Measurements from ENCODE around the gene ZNF813. TPM values are rescaled to one million over a fixed set of nuclear protein-coding genes. Genes with fewer than 3 reads are reported as not detected.
"Not testable (repeated sequence)": the region's sequence is repeated elsewhere in the genome, so short reads cannot be mapped to it uniquely, and the experiment has no call there.

The ZNF813 gene
- total RNA-seq, 1 donor from 2014 or later, result 4.3 TPM

- Mint-ChIP-seq H3K36me3 (ENCODE audit: low read depth) (peaks cover 20% of the 10 kb centered on the region), H3K4me1 (no peaks in the 10 kb centered on the region), H3K27ac (no peak overlapping the region), H3K27me3 (peaks cover 2% of the 10 kb centered on the region), H3K9me3 (peaks cover 37% of the 10 kb centered on the region), H3K4me3 (no peak overlapping the region)
- DNase-seq, result no peak
- intact Hi-C loops (cut with micrococcal nuclease), result no loop called here
Observed at GRCh38 chr19:53461866-53462265, 5.7 kb upstream of the ZNF813 start.

DNA sequence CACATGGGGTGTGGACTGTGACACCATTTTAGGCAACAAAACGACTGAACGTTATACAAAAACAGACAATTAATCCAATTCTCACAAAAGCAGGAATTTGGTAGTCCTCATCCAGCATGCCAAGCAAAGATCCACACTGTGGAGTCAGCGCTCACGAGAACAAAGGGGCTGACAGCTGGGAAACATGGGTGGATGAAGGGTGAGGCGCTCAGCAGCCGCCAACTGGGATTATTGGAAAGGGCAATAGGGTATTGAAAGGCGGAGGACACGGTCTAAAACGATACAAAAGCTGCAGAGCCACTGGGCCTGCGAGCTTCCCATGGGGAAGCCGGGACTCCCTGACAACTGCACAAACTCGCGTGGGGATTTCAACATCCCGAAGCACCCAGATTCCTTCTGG is 4.7 kb upstream of the ZNF813 start:
- Mint-ChIP-seq H3K27ac (no peak overlapping the region), H3K36me3 (ENCODE audit: low read depth) (peaks cover 16% of the 10 kb centered on the region), H3K9me3 (peaks cover 30% of the 10 kb centered on the region), H3K4me3 (no peak overlapping the region), H3K27me3 (peaks cover 2% of the 10 kb centered on the region), H3K4me1 (peaks cover under 1% of the 10 kb centered on the region)
- intact Hi-C loops (cut with micrococcal nuclease), result no loop called here
- no peak for DNase-seq

- peaks cover 4% of the 10 kb centered on the region for H3K4me1 Mint-ChIP-seq
- H3K4me3 Mint-ChIP-seq, result no peak overlapping the region
- peaks cover 28% of the 10 kb centered on the region for H3K9me3 Mint-ChIP-seq
- intact Hi-C loops (cut with micrococcal nuclease), result no loop called here
- peaks cover 2% of the 10 kb centered on the region for H3K27me3 Mint-ChIP-seq
- no peak overlapping the region for H3K27ac Mint-ChIP-seq
- no peak for DNase-seq
- H3K36me3 Mint-ChIP-seq (ENCODE audit: low read depth), result peaks cover 16% of the 10 kb centered on the region
Observed at GRCh38 chr19:53463263-53463662, 4.3 kb upstream of the ZNF813 start.

GRCh38 chr19:53466726-53467484 is 628 bp upstream of the ZNF813 start:
- peaks cover 2% of the 10 kb centered on the region for H3K27me3 Mint-ChIP-seq
- peak overlapping the region; percentile 92 for H3K4me3 Mint-ChIP-seq
- intact Hi-C loops (cut with micrococcal nuclease), result loop anchor here (1.0 to 2.0 kb wide), 2 partner anchors 36 to 272 kb away; partner anchors contain the start of gene ZNF761
- H3K36me3 Mint-ChIP-seq (ENCODE audit: low read depth), result peaks cover 27% of the 10 kb centered on the region
- no peak for DNase-seq
- no peak overlapping the region for H3K27ac Mint-ChIP-seq
- H3K9me3 Mint-ChIP-seq, result peaks cover 17% of the 10 kb centered on the region
- H3K4me1 Mint-ChIP-seq, result peaks cover 16% of the 10 kb centered on the region

DNA sequence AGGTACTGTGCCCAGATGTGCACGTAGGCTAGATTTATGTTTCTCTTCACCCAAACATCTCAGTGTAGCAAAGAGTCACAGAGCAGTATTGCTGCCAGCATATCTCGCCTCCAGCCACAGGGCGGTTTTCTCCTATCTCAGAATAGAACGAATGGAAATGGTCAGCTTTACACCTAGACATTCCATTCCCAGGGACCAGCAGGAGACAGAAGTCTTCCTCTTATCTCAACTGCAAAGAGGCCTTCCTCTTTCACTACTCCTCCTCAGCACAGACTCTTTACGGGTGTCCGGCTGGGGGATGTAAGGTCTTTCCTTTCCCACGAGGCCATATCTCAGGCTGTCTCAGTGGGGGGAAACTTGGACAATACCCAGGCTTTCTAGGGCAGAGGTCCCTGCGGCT is 1.1 kb downstream of the ZNF813 start:
- peaks cover 16% of the 10 kb centered on the region for H3K4me1 Mint-ChIP-seq
- DNase-seq; H3K27me3 Mint-ChIP-seq; intact Hi-C loops (cut with micrococcal nuclease): not testable (repeated sequence)
- peaks cover 16% of the 10 kb centered on the region for H3K9me3 Mint-ChIP-seq
- H3K36me3 Mint-ChIP-seq (ENCODE audit: low read depth), result peaks cover 44% of the 10 kb centered on the region
- peak overlapping the region; percentile 92 for H3K4me3 Mint-ChIP-seq
- peak overlapping the region; percentile 35 for H3K27ac Mint-ChIP-seq

GRCh38 chr19:53471916-53472315 is 4.4 kb downstream of the ZNF813 start:
- Mint-ChIP-seq H3K36me3 (ENCODE audit: low read depth) (peaks cover 68% of the 10 kb centered on the region), H3K27ac (no peak overlapping the region), H3K27me3 (no peaks in the 10 kb centered on the region), H3K9me3 (peaks cover 23% of the 10 kb centered on the region), H3K4me3 (no peak overlapping the region), H3K4me1 (peaks cover 16% of the 10 kb centered on the region)
- intact Hi-C loops (cut with micrococcal nuclease), result no loop called here
- no peak for DNase-seq

DNA sequence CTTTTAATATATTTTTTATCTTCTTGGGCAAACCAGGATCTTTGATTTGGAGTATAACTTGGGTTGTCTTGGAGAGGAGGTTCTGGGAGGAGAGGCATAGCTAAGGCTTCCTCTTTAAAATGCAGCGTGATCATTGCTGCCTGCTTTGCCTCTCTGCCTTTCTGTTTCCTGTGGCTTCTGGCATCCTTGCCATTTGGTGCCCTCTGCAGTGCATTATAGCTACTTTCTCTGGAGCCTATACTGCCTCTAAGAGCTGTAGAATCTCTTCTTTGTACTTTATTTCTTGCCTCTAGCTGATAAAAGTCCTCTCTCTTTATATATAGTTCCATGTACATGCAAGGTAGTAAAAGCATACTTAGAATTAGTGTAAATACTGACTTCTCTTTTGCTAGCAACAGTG is 7.3 kb downstream of the ZNF813 start:
- DNase-seq; H3K4me3 Mint-ChIP-seq; H3K4me1 Mint-ChIP-seq; H3K27me3 Mint-ChIP-seq; intact Hi-C loops (cut with micrococcal nuclease); H3K27ac Mint-ChIP-seq: not testable (repeated sequence)
- Mint-ChIP-seq H3K9me3 (peaks cover 22% of the 10 kb centered on the region), H3K36me3 (ENCODE audit: low read depth) (peaks cover 81% of the 10 kb centered on the region)

DNA sequence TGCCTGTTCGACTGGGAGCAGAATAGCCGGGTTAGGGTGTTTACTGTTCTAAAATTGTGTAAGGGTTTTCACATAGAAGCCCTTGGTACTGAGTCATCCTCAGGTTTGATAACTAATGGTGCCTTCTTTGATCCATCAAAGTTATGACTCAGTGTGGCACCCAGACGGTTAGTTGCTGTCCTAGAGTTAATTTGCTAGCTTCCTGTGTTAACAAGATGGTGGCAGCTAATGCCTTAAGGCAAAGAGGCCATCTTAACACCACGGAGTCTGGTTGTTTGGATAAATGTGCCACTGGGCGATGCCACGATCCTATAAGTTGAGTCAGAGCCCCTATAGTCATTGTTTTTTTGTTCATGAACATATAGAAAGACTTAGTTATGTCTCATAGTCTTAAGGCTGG is 7.9 kb downstream of the ZNF813 start:
- H3K27me3 Mint-ChIP-seq; H3K4me1 Mint-ChIP-seq; intact Hi-C loops (cut with micrococcal nuclease); DNase-seq; H3K4me3 Mint-ChIP-seq; H3K27ac Mint-ChIP-seq: not testable (repeated sequence)
- Mint-ChIP-seq H3K36me3 (ENCODE audit: low read depth) (peaks cover 83% of the 10 kb centered on the region), H3K9me3 (peaks cover 25% of the 10 kb centered on the region)

GRCh38 chr19:53483751-53484150 is 16.2 kb downstream of the ZNF813 start:
- H3K4me3 Mint-ChIP-seq; intact Hi-C loops (cut with micrococcal nuclease); H3K4me1 Mint-ChIP-seq; DNase-seq; H3K27ac Mint-ChIP-seq; H3K27me3 Mint-ChIP-seq: not testable (repeated sequence)
- H3K36me3 Mint-ChIP-seq (ENCODE audit: low read depth), result peaks cover 81% of the 10 kb centered on the region
- H3K9me3 Mint-ChIP-seq, result peaks cover 33% of the 10 kb centered on the region

DNA sequence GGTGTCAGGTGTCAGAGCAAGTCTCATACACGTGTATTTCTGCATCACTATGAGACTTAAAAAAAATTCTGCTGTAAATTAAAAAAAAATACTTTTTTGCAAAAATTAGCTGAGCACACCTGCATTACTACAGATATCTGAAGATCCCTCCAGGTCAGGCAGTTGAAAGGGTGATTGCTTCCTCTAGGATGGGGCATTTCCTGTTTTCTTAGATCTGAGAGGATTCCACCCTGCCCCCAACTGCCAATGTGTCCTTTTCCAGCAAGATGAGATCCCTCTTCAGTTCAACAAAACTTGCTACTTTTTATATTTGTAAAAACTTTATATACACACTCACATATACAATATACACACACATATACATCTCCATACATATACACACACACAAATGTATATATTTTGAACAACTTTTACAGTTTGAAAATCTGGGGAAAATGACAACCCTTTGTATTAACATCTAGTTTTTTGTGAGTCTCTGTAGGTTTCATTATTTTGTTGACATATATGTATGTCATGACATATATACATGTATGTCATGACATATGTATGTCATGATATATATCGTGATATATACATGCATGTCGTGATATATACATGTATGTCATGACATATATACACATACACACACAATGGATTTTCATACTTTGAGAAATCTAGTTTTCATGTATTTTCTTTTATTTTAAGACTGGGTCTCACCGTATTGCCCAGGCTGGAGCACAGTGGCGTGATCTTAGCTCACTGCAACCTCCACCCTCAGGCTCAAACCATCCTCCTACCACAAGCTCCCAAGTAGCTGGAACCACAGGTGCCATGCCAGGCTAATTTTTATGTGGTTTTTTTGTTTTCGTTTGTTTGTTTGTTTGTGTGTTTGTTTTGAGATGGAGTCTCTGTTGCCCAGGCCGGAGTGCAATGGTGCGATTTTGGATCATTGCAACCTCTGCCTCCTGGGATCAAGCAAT is 17.8 kb downstream of the ZNF813 start:
- intact Hi-C loops (cut with micrococcal nuclease), result no loop called here
- no peak overlapping the region for H3K27ac Mint-ChIP-seq
- no peaks in the 10 kb centered on the region for H3K27me3 Mint-ChIP-seq
- no peaks in the 10 kb centered on the region for H3K4me1 Mint-ChIP-seq
- peaks cover 76% of the 10 kb centered on the region for H3K36me3 Mint-ChIP-seq (ENCODE audit: low read depth)
- DNase-seq, result no peak
- peaks cover 32% of the 10 kb centered on the region for H3K9me3 Mint-ChIP-seq
- H3K4me3 Mint-ChIP-seq, result no peak overlapping the region

- peaks cover 64% of the 10 kb centered on the region for H3K36me3 Mint-ChIP-seq (ENCODE audit: low read depth)
- H3K4me3 Mint-ChIP-seq, result no peak overlapping the region
- peaks cover 37% of the 10 kb centered on the region for H3K9me3 Mint-ChIP-seq
- H3K4me1 Mint-ChIP-seq, result no peaks in the 10 kb centered on the region
- intact Hi-C loops (cut with micrococcal nuclease), result no loop called here
- no peak for DNase-seq
- no peaks in the 10 kb centered on the region for H3K27me3 Mint-ChIP-seq
- H3K27ac Mint-ChIP-seq, result no peak overlapping the region
Observed at GRCh38 chr19:53492153-53492552, 24.6 kb downstream of the ZNF813 start.

DNA sequence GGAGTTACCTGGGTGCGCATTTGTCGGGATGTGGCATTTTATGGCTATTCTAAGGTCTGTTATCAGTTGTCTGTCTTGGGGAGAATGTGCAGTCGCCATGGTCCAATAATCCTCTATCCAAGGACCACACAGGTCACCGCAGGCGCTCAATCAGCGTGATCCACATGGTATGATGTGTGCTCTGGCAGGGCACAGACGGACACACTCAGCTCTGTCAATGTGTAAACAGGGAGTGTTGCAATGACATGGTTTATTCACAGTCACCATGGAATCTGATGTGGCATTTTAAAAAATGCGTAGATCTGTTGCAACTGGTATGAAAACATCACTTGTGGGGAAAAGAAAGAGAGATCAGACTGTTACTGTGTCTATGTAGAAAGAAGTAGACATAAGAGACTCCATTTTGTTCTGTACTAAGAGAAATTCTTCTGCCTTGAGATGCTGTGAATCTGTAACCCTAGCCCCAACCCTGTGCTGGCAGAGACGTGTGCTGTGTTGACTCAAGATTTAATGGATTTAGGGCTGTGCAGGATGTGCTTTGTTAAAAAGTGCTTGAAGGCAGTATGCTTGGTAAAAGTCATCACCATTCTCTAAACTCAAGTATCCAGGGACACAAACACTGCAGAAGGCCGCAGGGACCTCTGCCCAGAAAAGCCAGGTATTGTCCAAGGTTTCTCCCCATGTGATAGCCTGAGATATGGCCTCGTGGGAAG is 29.9 kb downstream of the ZNF813 start:
- Mint-ChIP-seq H3K9me3 (peaks cover 32% of the 10 kb centered on the region), H3K36me3 (ENCODE audit: low read depth) (peaks cover 19% of the 10 kb centered on the region)
- H3K27ac Mint-ChIP-seq; H3K4me1 Mint-ChIP-seq; H3K4me3 Mint-ChIP-seq; DNase-seq; intact Hi-C loops (cut with micrococcal nuclease); H3K27me3 Mint-ChIP-seq: not testable (repeated sequence)

DNA sequence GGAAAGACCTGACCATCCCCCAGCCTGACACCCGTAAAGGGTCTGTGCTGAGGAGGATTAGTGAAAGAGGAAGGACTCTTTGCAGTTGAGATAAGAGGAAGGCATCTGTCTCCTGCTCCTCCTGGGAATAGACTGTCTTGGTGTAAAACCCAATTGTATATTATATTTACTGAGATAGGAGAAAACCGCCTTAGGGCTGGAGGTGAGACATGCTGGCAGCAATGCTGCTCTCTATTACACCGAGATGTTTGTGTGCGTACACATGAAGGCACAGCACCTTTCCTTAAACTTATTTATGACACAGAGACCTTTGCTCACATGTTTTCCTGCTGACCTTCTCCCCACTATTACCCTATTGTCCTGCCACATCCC is 30.5 kb downstream of the ZNF813 start:
- H3K27me3 Mint-ChIP-seq; DNase-seq; H3K4me3 Mint-ChIP-seq; H3K27ac Mint-ChIP-seq; H3K4me1 Mint-ChIP-seq; intact Hi-C loops (cut with micrococcal nuclease): not testable (repeated sequence)
- Mint-ChIP-seq H3K36me3 (ENCODE audit: low read depth) (peaks cover 15% of the 10 kb centered on the region), H3K9me3 (peaks cover 30% of the 10 kb centered on the region)

All from activated CD4-positive, alpha-beta T cell treated with anti-CD3 and anti-CD28 coated beads, Interleukin-2, amount 10 ng/mL, durations not matched to agents 24 days and 14 days (primary cell).